MM.1S (cell line): ENCODE measurements around the gene CCDC192.

Source experiments
- DNase-seq: peaks from one replicate; pipeline ENCODE4 v3.0.0-alpha.2; 2015
- H2AFZ ChIP-seq: fragments of 300-600 bp; sonication (generic); 2 replicates; pipeline ENCODE4 v1.6.0; 2016; ENCODE audit warnings: antibody characterized with exemption, low read length
- H3F3A ChIP-seq: fragments of 300-600 bp; sonication (generic); 2 replicates; pipeline ENCODE4 v1.6.1; 2016; ENCODE audit warnings: mild to moderate bottlenecking, antibody characterized with exemption, low read length, moderate library complexity, mixed read lengths; ENCODE audit not compliant: insufficient read depth
- H3K27ac ChIP-seq: fragments of 300-600 bp; sonication (generic); 2 replicates; pipeline ENCODE4 v1.5.1; 2016; ENCODE audit warnings: mild to moderate bottlenecking, low read length
- H3K27me3 ChIP-seq: fragments of 300-600 bp; sonication (generic); replicated peaks from 2 replicates; pipeline ENCODE4 v1.6.0; 2016; ENCODE audit warnings: low read length; ENCODE audit not compliant: insufficient read depth
- H3K36me3 ChIP-seq: fragments of 300-600 bp; sonication (generic); replicated peaks from 2 replicates; pipeline ENCODE4 v1.6.1; 2016; ENCODE audit warnings: mild to moderate bottlenecking, low read length, mixed read lengths; ENCODE audit not compliant: insufficient read depth
- H3K4me1 ChIP-seq: fragments of 300-600 bp; sonication (generic); 2 replicates; pipeline ENCODE4 v1.6.1; 2016; ENCODE audit warnings: low read length, mixed read lengths
- H3K4me2 ChIP-seq: fragments of 300-600 bp; sonication (generic); 2 replicates; pipeline ENCODE4 v1.6.0; 2016; ENCODE audit warnings: low read depth, low read length
- H3K4me3 ChIP-seq: fragments of 300-600 bp; sonication (generic); 2 replicates; pipeline ENCODE4 v1.5.1; 2016; ENCODE audit warnings: low read length, mixed read lengths
- H3K79me2 ChIP-seq: fragments of 300-600 bp; sonication (generic); 2 replicates; pipeline ENCODE4 v1.6.1; 2016; ENCODE audit warnings: mixed run types, low read length, mixed read lengths
- H3K9ac ChIP-seq: fragments of 300-600 bp; sonication (generic); 2 replicates; pipeline ENCODE4 v1.6.1; 2016; ENCODE audit warnings: low read length, mixed read lengths
- H3K9me2 ChIP-seq: fragments of 300-600 bp; sonication (generic); replicated peaks from 2 replicates; pipeline ENCODE4 v1.6.1; 2016; ENCODE audit warnings: mild to moderate bottlenecking, low read length, mixed read lengths; ENCODE audit not compliant: insufficient read depth
- H3K9me3 ChIP-seq: fragments of 300-600 bp; sonication (generic); replicated peaks from 2 replicates; pipeline ENCODE4 v1.6.1; 2016; ENCODE audit warnings: mild to moderate bottlenecking, low read length, mixed read lengths; ENCODE audit not compliant: insufficient read depth
- H4K20me1 ChIP-seq: fragments of 300-600 bp; sonication (generic); 2 replicates; pipeline ENCODE4 v1.6.1; 2016; ENCODE audit warnings: mild to moderate bottlenecking, low read length, moderate library complexity, mixed read lengths; ENCODE audit not compliant: insufficient read depth
- EZH2 ChIP-seq: fragments of 300-600 bp; sonication (generic); optimal IDR thresholded peaks from 2 replicates; pipeline ENCODE3; 2017; ENCODE audit warnings: low read depth, mild to moderate bottlenecking, antibody characterized with exemption, low read length, mixed read lengths
- EZH2phosphoT487 ChIP-seq: fragments of 300-600 bp; sonication (generic); IDR thresholded peaks from 2 replicates; pipeline ENCODE4 v1.6.1; 2018; ENCODE audit warnings: antibody characterized with exemption, low read length
- TF ChIP-seq, protein P1 (sequence below): fragments of 300-600 bp; sonication (generic); IDR thresholded peaks from 2 replicates; pipeline ENCODE4 v1.5.1; 2016; ENCODE audit warnings: antibody characterized with exemption, low read length, mixed read lengths

CCDC192 gene

DNA sequence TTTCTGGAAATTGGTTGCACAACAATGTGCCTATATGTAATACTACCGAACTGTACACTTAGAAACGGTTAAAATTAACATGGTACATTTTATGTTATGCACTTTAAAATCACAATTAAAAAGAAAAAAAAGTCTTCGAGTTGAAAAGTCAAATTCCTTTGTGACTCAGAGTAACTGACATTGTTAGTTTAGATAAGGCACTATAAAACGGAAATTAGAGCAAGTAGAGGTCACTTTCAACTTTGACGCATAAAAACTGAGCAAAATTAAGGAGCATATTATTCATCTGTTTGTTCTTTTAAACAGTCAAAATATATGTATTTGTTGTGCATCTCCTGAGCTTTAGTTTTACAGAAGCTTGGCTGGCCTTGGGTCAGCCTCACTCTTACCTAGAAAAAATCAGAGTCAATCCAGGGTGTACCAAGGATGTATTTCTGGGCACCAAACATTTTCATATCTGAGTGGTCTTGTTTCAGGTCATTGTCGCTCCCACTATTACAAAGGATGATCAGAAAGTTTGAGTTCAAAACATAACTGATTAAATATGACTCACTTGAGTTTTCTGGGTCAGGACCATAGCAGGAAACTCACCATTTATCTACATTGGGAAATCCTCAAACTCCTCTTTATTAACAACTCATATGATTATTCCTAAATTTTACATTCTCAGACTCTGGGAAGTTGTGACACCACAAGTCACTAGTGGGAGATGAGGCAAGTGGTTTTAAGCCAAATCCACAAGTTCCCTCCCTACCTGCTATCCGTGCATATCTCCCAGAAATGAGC lies 160.6 kb downstream of the CCDC192 start:
- no peak overlapping the region for H3K4me2 ChIP-seq
- no peaks in the 10 kb centered on the region for H4K20me1 ChIP-seq
- TF ChIP-seq, protein P1, sequence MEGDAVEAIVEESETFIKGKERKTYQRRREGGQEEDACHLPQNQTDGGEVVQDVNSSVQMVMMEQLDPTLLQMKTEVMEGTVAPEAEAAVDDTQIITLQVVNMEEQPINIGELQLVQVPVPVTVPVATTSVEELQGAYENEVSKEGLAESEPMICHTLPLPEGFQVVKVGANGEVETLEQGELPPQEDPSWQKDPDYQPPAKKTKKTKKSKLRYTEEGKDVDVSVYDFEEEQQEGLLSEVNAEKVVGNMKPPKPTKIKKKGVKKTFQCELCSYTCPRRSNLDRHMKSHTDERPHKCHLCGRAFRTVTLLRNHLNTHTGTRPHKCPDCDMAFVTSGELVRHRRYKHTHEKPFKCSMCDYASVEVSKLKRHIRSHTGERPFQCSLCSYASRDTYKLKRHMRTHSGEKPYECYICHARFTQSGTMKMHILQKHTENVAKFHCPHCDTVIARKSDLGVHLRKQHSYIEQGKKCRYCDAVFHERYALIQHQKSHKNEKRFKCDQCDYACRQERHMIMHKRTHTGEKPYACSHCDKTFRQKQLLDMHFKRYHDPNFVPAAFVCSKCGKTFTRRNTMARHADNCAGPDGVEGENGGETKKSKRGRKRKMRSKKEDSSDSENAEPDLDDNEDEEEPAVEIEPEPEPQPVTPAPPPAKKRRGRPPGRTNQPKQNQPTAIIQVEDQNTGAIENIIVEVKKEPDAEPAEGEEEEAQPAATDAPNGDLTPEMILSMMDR = no peak
- TF ChIP-seq EZH2 (no peak), EZH2phosphoT487 (no peak)
- no peak overlapping the region for H3K9ac ChIP-seq
- H3K27me3 ChIP-seq = no peaks in the 10 kb centered on the region
- no peaks in the 10 kb centered on the region for H3K9me3 ChIP-seq
- H3F3A ChIP-seq = no peaks in the 10 kb centered on the region
- H3K4me1 ChIP-seq = no peaks in the 10 kb centered on the region
- H3K36me3 ChIP-seq = no peaks in the 10 kb centered on the region
- no peak for DNase-seq
- no peaks in the 10 kb centered on the region for H3K79me2 ChIP-seq
- H3K4me3 ChIP-seq = no peak overlapping the region
- no peak overlapping the region for H3K27ac ChIP-seq
- H2AFZ ChIP-seq = no peak overlapping the region
- no peaks in the 10 kb centered on the region for H3K9me2 ChIP-seq

DNA sequence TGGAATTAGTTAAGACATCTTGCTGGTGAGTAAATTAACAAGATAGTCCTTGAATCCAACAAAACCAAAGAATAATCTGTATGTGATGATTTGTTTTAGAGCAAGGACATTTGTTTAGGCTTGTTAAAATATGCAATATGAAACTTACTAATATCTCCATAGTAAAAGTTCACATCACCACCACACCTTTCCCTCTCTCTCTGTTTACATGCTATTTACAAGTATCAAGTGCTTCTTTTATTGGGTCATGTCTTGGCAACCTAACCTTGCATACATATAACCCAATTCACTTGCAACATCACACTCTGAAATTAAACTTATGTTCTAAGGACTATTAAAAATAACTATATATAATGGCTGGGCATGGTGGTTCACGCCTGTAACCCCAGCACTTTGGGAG lies 161.3 kb downstream of the CCDC192 start:
- H3K4me3 ChIP-seq = no peak overlapping the region
- H4K20me1 ChIP-seq = no peaks in the 10 kb centered on the region
- DNase-seq = no peak
- no peak for TF ChIP-seq EZH2
- no peak for TF ChIP-seq EZH2phosphoT487
- TF ChIP-seq, protein P1 = no peak
- no peaks in the 10 kb centered on the region for H3K79me2 ChIP-seq
- H2AFZ ChIP-seq = no peak overlapping the region
- H3K9me2 ChIP-seq = no peaks in the 10 kb centered on the region
- no peaks in the 10 kb centered on the region for H3K27me3 ChIP-seq
- H3K4me1 ChIP-seq = no peaks in the 10 kb centered on the region
- no peak overlapping the region for H3K9ac ChIP-seq
- no peaks in the 10 kb centered on the region for H3K9me3 ChIP-seq
- H3F3A ChIP-seq = no peaks in the 10 kb centered on the region
- H3K27ac ChIP-seq = no peak overlapping the region
- no peak overlapping the region for H3K4me2 ChIP-seq
- no peaks in the 10 kb centered on the region for H3K36me3 ChIP-seq

DNA sequence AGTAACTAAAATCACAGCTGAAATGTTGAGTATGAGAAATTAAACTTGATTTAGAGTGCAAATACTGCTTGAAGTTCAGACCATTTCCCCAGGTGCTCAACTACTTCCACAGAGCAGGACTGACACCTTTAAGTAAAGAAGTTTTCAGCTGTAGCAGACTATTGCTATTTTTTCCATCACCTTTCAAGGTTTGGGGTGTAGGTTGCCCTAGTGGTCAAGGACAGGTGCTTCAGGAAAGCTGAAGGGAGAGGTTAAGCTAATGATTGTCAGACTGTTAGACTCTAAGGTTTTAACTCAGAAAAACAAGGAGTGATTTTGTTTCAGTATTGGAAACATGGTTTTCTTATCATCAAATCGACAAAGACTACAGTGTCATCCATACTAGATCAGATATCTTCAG lies 162.1 kb downstream of the CCDC192 start:
- Histone ChIP-seq H3K9me3 (no peaks in the 10 kb centered on the region), H3K27ac (no peak overlapping the region), H3K36me3 (no peaks in the 10 kb centered on the region), H3K9ac (no peak overlapping the region), H3K27me3 (no peaks in the 10 kb centered on the region), H3K4me3 (no peak overlapping the region), H3K79me2 (no peaks in the 10 kb centered on the region), H2AFZ (no peak overlapping the region), H3K4me1 (no peaks in the 10 kb centered on the region), H3K4me2 (no peak overlapping the region), H3F3A (no peaks in the 10 kb centered on the region), H4K20me1 (no peaks in the 10 kb centered on the region), H3K9me2 (no peaks in the 10 kb centered on the region)
- DNase-seq = no peak
- TF ChIP-seq EZH2phosphoT487 (no peak), EZH2 (no peak)
- TF ChIP-seq, protein P1 = no peak
